GM06990 (cell line): Measurements from ENCODE around the gene ST8SIA2.

ENCODE experiments used
- DNase-seq: peaks from one replicate; pipeline ENCODE4 v3.0.0-alpha.2; 2011; ENCODE audit not compliant: insufficient read length; ENCODE audit errors: extremely low read depth
- H3K27me3 ChIP-seq: replicated peaks from 2 replicates; pipeline ENCODE4 v1.6.0; 2011; ENCODE audit warnings: low read length; ENCODE audit not compliant: control insufficient read depth, insufficient read depth
- H3K36me3 ChIP-seq: 2 replicates; pipeline ENCODE4 v1.5.1; 2011; ENCODE audit warnings: low read length; ENCODE audit not compliant: control insufficient read depth, insufficient read depth
- H3K4me3 ChIP-seq: replicated peaks from 2 replicates; pipeline ENCODE4 v1.5.1; 2011; ENCODE audit warnings: low read depth, mild to moderate bottlenecking, control low read depth, low read length
- TF ChIP-seq, protein P1 (sequence below): IDR thresholded peaks from 2 replicates; pipeline ENCODE4 v1.5.1; 2011; ENCODE audit warnings: low read length, control low read depth, mild to moderate bottlenecking, inconsistent platforms; ENCODE audit not compliant: insufficient read depth, poor library complexity, severe bottlenecking

ST8SIA2 gene

GRCh38 chr15:92443381-92443780 lies 49.7 kb downstream of the ST8SIA2 start:
- H3K4me3 ChIP-seq = no peak overlapping the region
- no peak for DNase-seq
- no peaks in the 10 kb centered on the region; the same call in none of the 2 replicates for H3K27me3 ChIP-seq
- TF ChIP-seq, protein P1, sequence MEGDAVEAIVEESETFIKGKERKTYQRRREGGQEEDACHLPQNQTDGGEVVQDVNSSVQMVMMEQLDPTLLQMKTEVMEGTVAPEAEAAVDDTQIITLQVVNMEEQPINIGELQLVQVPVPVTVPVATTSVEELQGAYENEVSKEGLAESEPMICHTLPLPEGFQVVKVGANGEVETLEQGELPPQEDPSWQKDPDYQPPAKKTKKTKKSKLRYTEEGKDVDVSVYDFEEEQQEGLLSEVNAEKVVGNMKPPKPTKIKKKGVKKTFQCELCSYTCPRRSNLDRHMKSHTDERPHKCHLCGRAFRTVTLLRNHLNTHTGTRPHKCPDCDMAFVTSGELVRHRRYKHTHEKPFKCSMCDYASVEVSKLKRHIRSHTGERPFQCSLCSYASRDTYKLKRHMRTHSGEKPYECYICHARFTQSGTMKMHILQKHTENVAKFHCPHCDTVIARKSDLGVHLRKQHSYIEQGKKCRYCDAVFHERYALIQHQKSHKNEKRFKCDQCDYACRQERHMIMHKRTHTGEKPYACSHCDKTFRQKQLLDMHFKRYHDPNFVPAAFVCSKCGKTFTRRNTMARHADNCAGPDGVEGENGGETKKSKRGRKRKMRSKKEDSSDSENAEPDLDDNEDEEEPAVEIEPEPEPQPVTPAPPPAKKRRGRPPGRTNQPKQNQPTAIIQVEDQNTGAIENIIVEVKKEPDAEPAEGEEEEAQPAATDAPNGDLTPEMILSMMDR = no peak
- H3K36me3 ChIP-seq = no peaks in the 10 kb centered on the region

DNA sequence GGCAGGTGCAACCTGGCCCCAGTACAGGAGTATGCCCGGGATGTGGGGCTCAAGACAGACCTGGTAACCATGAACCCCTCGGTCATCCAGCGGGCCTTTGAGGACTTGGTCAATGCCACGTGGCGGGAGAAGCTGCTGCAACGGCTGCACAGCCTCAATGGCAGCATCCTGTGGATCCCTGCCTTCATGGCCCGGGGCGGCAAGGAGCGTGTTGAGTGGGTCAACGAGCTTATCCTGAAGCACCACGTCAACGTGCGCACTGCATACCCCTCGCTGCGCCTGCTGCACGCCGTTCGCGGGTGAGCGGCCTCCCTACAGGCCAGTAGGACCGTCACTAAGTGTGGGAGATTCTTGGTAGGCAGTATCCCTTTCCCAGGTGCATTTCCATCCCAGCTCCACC lies 51.0 kb downstream of the ST8SIA2 start:
- no peaks in the 10 kb centered on the region; the same call in none of the 2 replicates for H3K27me3 ChIP-seq
- TF ChIP-seq, protein P1 = no peak
- no peak for DNase-seq
- H3K36me3 ChIP-seq = no peaks in the 10 kb centered on the region
- H3K4me3 ChIP-seq = no peak overlapping the region

- TF ChIP-seq, protein P1 = no peak
- DNase-seq = no peak
- H3K36me3 ChIP-seq = no peaks in the 10 kb centered on the region
- H3K4me3 ChIP-seq = no peak overlapping the region
- H3K27me3 ChIP-seq = peaks cover 1% of the 10 kb centered on the region
Measured at GRCh38 chr15:92448370-92448769, 54.7 kb downstream of the ST8SIA2 start.

- Histone ChIP-seq H3K4me3 (no peak overlapping the region), H3K27me3 (peaks cover 1% of the 10 kb centered on the region), H3K36me3 (no peaks in the 10 kb centered on the region)
- DNase-seq = no peak
- TF ChIP-seq, protein P1 = no peak
Measured at GRCh38 chr15:92449476-92449875, 55.8 kb downstream of the ST8SIA2 start.

DNA sequence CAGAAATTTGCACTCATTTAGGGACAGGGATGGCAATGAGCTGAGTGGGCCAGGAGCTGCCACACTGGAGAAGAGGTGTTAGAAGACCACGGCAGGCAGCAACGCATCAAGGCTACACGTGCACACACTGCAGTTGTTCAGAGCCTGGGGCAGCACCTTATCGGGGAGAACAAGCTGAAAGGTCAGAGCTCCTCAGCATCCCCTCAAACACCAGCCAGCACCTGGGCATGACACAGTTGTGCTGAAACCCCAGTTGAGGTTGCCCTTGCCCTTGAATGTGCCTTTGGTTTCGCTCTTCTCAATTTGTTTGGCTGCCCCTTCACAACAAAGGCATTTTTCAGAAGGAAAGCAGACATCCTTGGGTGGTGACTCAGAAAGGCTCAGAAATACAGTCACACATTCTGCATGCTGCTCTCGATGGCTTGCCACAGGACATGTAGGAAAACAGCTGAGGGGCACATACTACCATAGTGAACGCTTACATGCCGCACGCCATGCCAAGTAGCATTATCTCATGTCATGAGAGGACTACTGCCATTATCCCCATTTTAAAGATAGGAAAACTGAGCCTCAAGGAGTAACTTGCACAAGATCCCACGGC lies 57.6 kb downstream of the ST8SIA2 start:
- TF ChIP-seq, protein P1 = no peak
- Histone ChIP-seq H3K36me3 (no peaks in the 10 kb centered on the region), H3K4me3 (no peak overlapping the region), H3K27me3 (peaks cover 1% of the 10 kb centered on the region)
- no peak for DNase-seq

DNA sequence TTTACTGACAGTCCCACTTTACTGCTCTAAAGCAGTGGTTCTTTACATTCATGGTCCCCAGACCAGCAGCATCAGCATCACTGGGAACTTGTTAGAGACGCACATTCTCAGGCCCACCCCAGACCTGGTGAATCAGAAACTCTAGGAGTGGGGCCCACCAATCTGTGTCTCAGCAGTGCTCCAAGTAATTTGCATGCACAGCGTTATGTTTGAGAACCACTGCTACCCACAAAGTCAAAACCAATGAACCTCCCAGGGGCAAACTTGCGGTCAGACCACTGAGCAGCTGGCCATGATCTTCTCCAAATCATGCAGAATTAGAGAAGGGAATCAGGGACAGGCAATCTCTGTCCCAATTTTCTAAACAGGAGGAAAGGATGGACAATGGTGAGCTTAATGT lies 58.5 kb downstream of the ST8SIA2 start:
- Histone ChIP-seq H3K27me3 (peaks cover 1% of the 10 kb centered on the region), H3K4me3 (no peak overlapping the region), H3K36me3 (no peaks in the 10 kb centered on the region)
- TF ChIP-seq, protein P1 = no peak
- DNase-seq = no peak
